ENCODE measurements around the gene TSSK3. TPM values are rescaled to one million over a fixed set of nuclear protein-coding genes. Genes with fewer than 3 reads are reported as not detected.
A peak's percentile ranks its signal among the peaks of the same experiment; 100 is the strongest.

Gene TSSK3
- total RNA-seq, 1 experiment from 2014 or later, result 0.40 TPM

- DNase-seq (ENCODE audit: low read depth), result no peak
Observed at GRCh38 chr1:32398401-32398800, 36.1 kb downstream of the TSSK3 start.

- no peak for DNase-seq (ENCODE audit: low read depth)
Observed at GRCh38 chr1:32399843-32400242, 37.5 kb downstream of the TSSK3 start.

- DNase-seq (ENCODE audit: low read depth), result peak; percentile 87
Observed at GRCh38 chr1:32400876-32401631, 38.7 kb downstream of the TSSK3 start.

- peak; percentile 54 for DNase-seq (ENCODE audit: low read depth)
Observed at GRCh38 chr1:32404946-32405345, 42.6 kb downstream of the TSSK3 start.

- DNase-seq (ENCODE audit: low read depth), result no peak
Observed at GRCh38 chr1:32405672-32406467, 43.5 kb downstream of the TSSK3 start.

GRCh38 chr1:32406629-32407111, 44.3 kb downstream of the TSSK3 start:
- DNase-seq (ENCODE audit: low read depth), result no peak

- DNase-seq (ENCODE audit: low read depth), result no peak
Observed at GRCh38 chr1:32411261-32411660, 48.9 kb downstream of the TSSK3 start.

GRCh38 chr1:32413507-32414185, 51.3 kb downstream of the TSSK3 start:
- peak; percentile 69 for DNase-seq (ENCODE audit: low read depth)

Other genes starting within 250 kb of the TSSK3 start
- 79.6 and 81.6 TPM in 2 replicates for gene TXLNA, start 182.9 kb upstream of the TSSK3 start, total RNA-seq (2014; rRNA removed)
- 9.1 and 10.8 TPM in 2 replicates for gene CCDC28B, start 161.9 kb upstream of the TSSK3 start, total RNA-seq (2014; rRNA removed)
- 2.3 and 4.0 TPM in 2 replicates for gene IQCC, start 156.9 kb upstream of the TSSK3 start, total RNA-seq (2014; rRNA removed)
- not detected in 2 replicates for gene DCDC2B, start 153.4 kb upstream of the TSSK3 start, total RNA-seq (2014; rRNA removed)
- 14.4 and 16.6 TPM in 2 replicates for gene TMEM234, start 140.2 kb upstream of the TSSK3 start, total RNA-seq (2014; rRNA removed)
- gene EIF3I, start 140.1 kb upstream of the TSSK3 start, total RNA-seq (2014; rRNA removed), result 296 and 327 TPM in 2 replicates
- 0.23 TPM in 1 of 2 replicates, not detected in the other for gene FAM167B, start 115.3 kb upstream of the TSSK3 start, total RNA-seq (2014; rRNA removed)
- not detected in 2 replicates for gene LCK, start 111.3 kb upstream of the TSSK3 start, total RNA-seq (2014; rRNA removed)
- gene HDAC1, start 70.5 kb upstream of the TSSK3 start, total RNA-seq (2014; rRNA removed), result 53.0 and 54.4 TPM in 2 replicates
- gene MARCKSL1, start 26.3 kb upstream of the TSSK3 start, total RNA-seq (2014; rRNA removed), result 94.7 and 107 TPM in 2 replicates
- 2.0 and 5.2 TPM in 2 replicates for gene FAM229A, start 54 bp upstream of the TSSK3 start, total RNA-seq (2014; rRNA removed)
- gene BSDC1, start 31.9 kb downstream of the TSSK3 start, total RNA-seq (2014; rRNA removed), result 55.4 and 58.0 TPM in 2 replicates
- not detected in 2 replicates for gene ZBTB8B, start 102.5 kb downstream of the TSSK3 start, total RNA-seq (2014; rRNA removed)
- gene ZBTB8A, start 176.9 kb downstream of the TSSK3 start, total RNA-seq (2014; rRNA removed), result 5.2 and 5.7 TPM in 2 replicates